A673 (cell line): Measurements from ENCODE around the gene SLC22A12. TPM values are rescaled to one million over a fixed set of nuclear protein-coding genes. Genes with fewer than 3 reads are reported as not detected.

Experiments used
- BruUV-seq: library from RNA; stranded (reverse); fragments of 400-500 nt; replicated peaks from 2 replicates; lab custom pipeline; 2021; lab: Mats Ljungman, UMichigan
- CTCF ChIA-PET: fragments of 300-600 bp; sonication (Branson Sonifier 250); formaldehyde crosslinking; loops from one replicate; lab custom pipeline; 2022; ENCODE audit warnings: antibody characterized with exemption; lab: Charles Lee
- POLR2A ChIA-PET: fragments of 300-600 bp; sonication (Branson Sonifier 250); formaldehyde crosslinking; loops from one replicate; lab custom pipeline; 2022; ENCODE audit warnings: antibody characterized with exemption; ENCODE audit not compliant: low non-redundant PET; lab: Charles Lee
- DNase-seq: peaks from one replicate; pipeline ENCODE4 v3.0.0-alpha.2; 2015; ENCODE audit warnings: low spot score
- H3K27ac ChIP-seq: fragments of 200-600 bp; sonication (generic); 2 replicates; pipeline ENCODE4 v1.5.1; 2016; ENCODE audit warnings: mixed run types, low read depth, mild to moderate bottlenecking, mixed read lengths, antibody characterized with exemption, low read length; ENCODE audit not compliant: poor library complexity, severe bottlenecking
- H3K27me3 ChIP-seq: fragments of 200-600 bp; sonication (generic); replicated peaks from 2 replicates; pipeline ENCODE4 v1.6.1; 2017; ENCODE audit warnings: mixed run types, low read depth, mild to moderate bottlenecking, mixed read lengths, antibody characterized with exemption, low read length; ENCODE audit not compliant: insufficient read depth, poor library complexity
- H3K36me3 ChIP-seq: fragments of 200-600 bp; sonication (generic); 2 replicates; pipeline ENCODE4 v1.6.1; 2016; ENCODE audit warnings: mixed run types, mild to moderate bottlenecking, mixed read lengths, antibody characterized with exemption, low read length; ENCODE audit not compliant: insufficient read depth, poor library complexity, severe bottlenecking
- H3K4me1 ChIP-seq: fragments of 200-600 bp; sonication (generic); 2 replicates; pipeline ENCODE4 v1.6.1; 2017; ENCODE audit warnings: mixed run types, mild to moderate bottlenecking, mixed read lengths, antibody characterized with exemption, low read length; ENCODE audit not compliant: insufficient read depth, poor library complexity, severe bottlenecking
- H3K4me3 ChIP-seq: fragments of 200-600 bp; sonication (generic); 2 replicates; pipeline ENCODE4 v1.5.1; 2016; ENCODE audit warnings: low read depth, mixed run types, mild to moderate bottlenecking, mixed read lengths, low read length; ENCODE audit not compliant: poor library complexity, severe bottlenecking
- H3K9me3 ChIP-seq: fragments of 200-600 bp; sonication (generic); 2 replicates; pipeline ENCODE4 v1.6.1; 2016; ENCODE audit warnings: mixed run types, low read depth, mild to moderate bottlenecking, mixed read lengths, antibody characterized with exemption, low read length; ENCODE audit not compliant: poor library complexity, severe bottlenecking
- CTCF ChIP-seq: fragments of 300-800, 200-600 bp; sonication (generic); conservative IDR thresholded peaks from 2 replicates; pipeline ENCODE4 v1.5.1; 2017; ENCODE audit warnings: low read depth, mild to moderate bottlenecking, antibody characterized with exemption, low read length, moderate library complexity, mixed read lengths
- EZH2 ChIP-seq: fragments of 200-600 bp; sonication (generic); IDR thresholded peaks from 2 replicates; pipeline ENCODE4 v1.6.1; 2017; ENCODE audit warnings: borderline replicate concordance, low read depth, mild to moderate bottlenecking, mixed read lengths, antibody characterized with exemption, low read length; ENCODE audit not compliant: poor library complexity, severe bottlenecking
- intact Hi-C: fragments of 100-400 bp; cut with micrococcal nuclease; formaldehyde crosslinking; loops from one replicate; pipeline ENCODE4 v1.10.0; 2022; ENCODE audit not compliant: unreplicated experiment
- total RNA-seq: library from RNA; stranded (reverse); gene quantifications from 2 replicates; pipeline ENCODE4 v1.2.3, GENCODE V29; 2021

The SLC22A12 gene
- total RNA-seq, 1 experiment from 2014 or later: not detected

GRCh38 chr11:64614917-64615316, 23.9 kb downstream of the SLC22A12 start:
- POLR2A ChIA-PET: no interaction called here
- H3K9me3 ChIP-seq: no peaks in the 10 kb centered on the region
- TF ChIP-seq CTCF: no peak
- TF ChIP-seq EZH2: no peak
- H3K27ac ChIP-seq: no peak overlapping the region
- intact Hi-C loops: no loop called here
- H3K4me3 ChIP-seq: no peak overlapping the region
- BruUV-seq: no TSS peak
- no peaks in the 10 kb centered on the region for H3K27me3 ChIP-seq
- no peak for DNase-seq
- CTCF ChIA-PET: no interaction called here
- peaks cover 1% of the 10 kb centered on the region for H3K4me1 ChIP-seq
- H3K36me3 ChIP-seq: no peaks in the 10 kb centered on the region

GRCh38 chr11:64616817-64617216, 25.8 kb downstream of the SLC22A12 start:
- intact Hi-C loops: no loop called here
- ChIA-PET POLR2A (no interaction called here), CTCF (no interaction called here)
- TF ChIP-seq EZH2: no peak
- TF ChIP-seq CTCF: no peak
- no TSS peak for BruUV-seq
- Histone ChIP-seq H3K9me3 (no peaks in the 10 kb centered on the region), H3K4me1 (peaks cover 14% of the 10 kb centered on the region), H3K36me3 (no peaks in the 10 kb centered on the region), H3K27me3 (no peaks in the 10 kb centered on the region), H3K27ac (no peak overlapping the region), H3K4me3 (no peak overlapping the region)
- no peak for DNase-seq

GRCh38 chr11:64619196-64619595, 28.2 kb downstream of the SLC22A12 start:
- Histone ChIP-seq H3K4me3 (no peak overlapping the region), H3K27me3 (no peaks in the 10 kb centered on the region), H3K4me1 (peaks cover 14% of the 10 kb centered on the region), H3K9me3 (no peaks in the 10 kb centered on the region), H3K27ac (no peak overlapping the region), H3K36me3 (no peaks in the 10 kb centered on the region)
- ChIA-PET POLR2A (no interaction called here), CTCF (interaction anchor here (0.6 kb wide), 1 partner anchor 265 kb away, joined by 3 read pairs; no protein-coding TSS in a partner anchor)
- DNase-seq: no peak
- intact Hi-C loops: no loop called here
- TF ChIP-seq CTCF (no peak), EZH2 (no peak)
- no TSS peak for BruUV-seq
